ENCODE measurements around the gene LPA.

The LPA gene

GRCh38 chr6:160510199-160510598 is 153.9 kb downstream of the LPA start:
- TF ChIP-seq, protein P1, sequence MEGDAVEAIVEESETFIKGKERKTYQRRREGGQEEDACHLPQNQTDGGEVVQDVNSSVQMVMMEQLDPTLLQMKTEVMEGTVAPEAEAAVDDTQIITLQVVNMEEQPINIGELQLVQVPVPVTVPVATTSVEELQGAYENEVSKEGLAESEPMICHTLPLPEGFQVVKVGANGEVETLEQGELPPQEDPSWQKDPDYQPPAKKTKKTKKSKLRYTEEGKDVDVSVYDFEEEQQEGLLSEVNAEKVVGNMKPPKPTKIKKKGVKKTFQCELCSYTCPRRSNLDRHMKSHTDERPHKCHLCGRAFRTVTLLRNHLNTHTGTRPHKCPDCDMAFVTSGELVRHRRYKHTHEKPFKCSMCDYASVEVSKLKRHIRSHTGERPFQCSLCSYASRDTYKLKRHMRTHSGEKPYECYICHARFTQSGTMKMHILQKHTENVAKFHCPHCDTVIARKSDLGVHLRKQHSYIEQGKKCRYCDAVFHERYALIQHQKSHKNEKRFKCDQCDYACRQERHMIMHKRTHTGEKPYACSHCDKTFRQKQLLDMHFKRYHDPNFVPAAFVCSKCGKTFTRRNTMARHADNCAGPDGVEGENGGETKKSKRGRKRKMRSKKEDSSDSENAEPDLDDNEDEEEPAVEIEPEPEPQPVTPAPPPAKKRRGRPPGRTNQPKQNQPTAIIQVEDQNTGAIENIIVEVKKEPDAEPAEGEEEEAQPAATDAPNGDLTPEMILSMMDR (IDR thresholded peaks at IDR 0.05; ENCODE audit: insufficient read depth, low read length, poor library complexity, severe bottlenecking): no peak
- Histone ChIP-seq H3K27me3 (replicated peaks; ENCODE audit: control insufficient read depth, insufficient read depth, low read length) (no peaks in the 10 kb centered on the region), H3K36me3 (ENCODE audit: control insufficient read depth, insufficient read depth, low read length) (no peaks in the 10 kb centered on the region), H3K4me3 (replicated peaks; ENCODE audit: low read depth, low read length) (no peak overlapping the region)
- no peak for DNase-seq (ENCODE audit: extremely low read depth, insufficient read length)

DNA sequence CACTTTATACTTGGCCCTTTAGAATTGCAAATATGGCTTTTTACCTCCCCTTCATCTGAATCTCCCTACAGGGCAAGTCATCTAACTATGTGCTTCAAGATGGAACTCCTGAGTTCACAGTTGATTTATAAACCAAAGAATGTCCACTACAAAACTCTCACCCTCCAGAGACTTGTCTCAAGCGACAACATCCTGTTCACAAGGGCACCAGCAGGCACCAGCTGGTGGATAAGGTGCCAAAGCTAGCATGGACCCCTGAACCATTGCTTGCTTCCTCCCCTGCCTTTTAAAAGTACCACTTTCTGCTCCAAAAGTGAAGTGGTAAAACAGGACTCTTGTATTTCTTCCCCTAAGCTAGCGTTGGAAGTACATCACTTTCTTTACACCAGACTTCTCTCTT is 154.5 kb downstream of the LPA start:
- H3K4me3 ChIP-seq (replicated peaks; ENCODE audit: low read depth, low read length): no peak overlapping the region
- TF ChIP-seq, protein P1 (IDR thresholded peaks at IDR 0.05; ENCODE audit: insufficient read depth, low read length, poor library complexity, severe bottlenecking): no peak
- H3K27me3 ChIP-seq (replicated peaks; ENCODE audit: control insufficient read depth, insufficient read depth, low read length): no peaks in the 10 kb centered on the region
- DNase-seq (ENCODE audit: extremely low read depth, insufficient read length): no peak
- no peaks in the 10 kb centered on the region for H3K36me3 ChIP-seq (ENCODE audit: control insufficient read depth, insufficient read depth, low read length)

GRCh38 chr6:160508599-160508998 is 155.5 kb downstream of the LPA start:
- H3K4me3 ChIP-seq (replicated peaks; ENCODE audit: low read depth, low read length): no peak overlapping the region
- TF ChIP-seq, protein P1 (IDR thresholded peaks at IDR 0.05; ENCODE audit: insufficient read depth, low read length, poor library complexity, severe bottlenecking): no peak
- no peaks in the 10 kb centered on the region for H3K36me3 ChIP-seq (ENCODE audit: control insufficient read depth, insufficient read depth, low read length)
- H3K27me3 ChIP-seq (replicated peaks; ENCODE audit: control insufficient read depth, insufficient read depth, low read length): no peaks in the 10 kb centered on the region
- DNase-seq (ENCODE audit: extremely low read depth, insufficient read length): no peak

GRCh38 chr6:160507420-160507819 is 156.7 kb downstream of the LPA start:
- no peaks in the 10 kb centered on the region for H3K27me3 ChIP-seq (replicated peaks; ENCODE audit: control insufficient read depth, insufficient read depth, low read length)
- TF ChIP-seq, protein P1 (IDR thresholded peaks at IDR 0.05; ENCODE audit: insufficient read depth, low read length, poor library complexity, severe bottlenecking): no peak
- DNase-seq (ENCODE audit: extremely low read depth, insufficient read length): no peak

DNA sequence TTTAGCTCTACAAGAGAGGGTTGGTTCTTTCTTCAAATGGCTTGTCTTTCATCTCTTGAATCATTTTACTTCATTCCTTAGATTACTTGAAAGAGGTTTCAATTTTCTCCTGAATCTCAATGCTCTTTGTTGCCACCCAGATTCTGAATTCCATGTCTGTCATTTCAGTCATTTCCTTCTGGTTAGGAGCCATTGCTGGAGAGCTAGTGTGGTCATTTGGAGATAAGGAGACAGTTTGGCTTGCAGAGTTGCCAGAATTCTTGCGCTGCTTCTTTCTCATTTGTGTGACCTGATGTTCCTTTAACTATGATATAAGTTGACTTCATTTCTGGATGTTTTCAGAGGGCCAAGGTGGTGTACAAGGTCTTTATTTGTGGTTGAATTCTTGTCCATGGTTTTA is 158.1 kb downstream of the LPA start:
- no peak for DNase-seq (ENCODE audit: extremely low read depth, insufficient read length)
- Histone ChIP-seq H3K4me3 (replicated peaks; ENCODE audit: low read depth, low read length) (no peak overlapping the region), H3K27me3 (replicated peaks; ENCODE audit: control insufficient read depth, insufficient read depth, low read length) (no peaks in the 10 kb centered on the region), H3K36me3 (ENCODE audit: control insufficient read depth, insufficient read depth, low read length) (no peaks in the 10 kb centered on the region)
- TF ChIP-seq, protein P1 (IDR thresholded peaks at IDR 0.05; ENCODE audit: insufficient read depth, low read length, poor library complexity, severe bottlenecking): no peak

More at GRCh38 chr6:160507420-160507819, 156.7 kb downstream of the LPA start:
- no peaks in the 10 kb centered on the region for H3K36me3 ChIP-seq (ENCODE audit: control insufficient read depth, insufficient read depth, low read length)
- no peak overlapping the region for H3K4me3 ChIP-seq (replicated peaks; ENCODE audit: low read depth, low read length)

DNA sequence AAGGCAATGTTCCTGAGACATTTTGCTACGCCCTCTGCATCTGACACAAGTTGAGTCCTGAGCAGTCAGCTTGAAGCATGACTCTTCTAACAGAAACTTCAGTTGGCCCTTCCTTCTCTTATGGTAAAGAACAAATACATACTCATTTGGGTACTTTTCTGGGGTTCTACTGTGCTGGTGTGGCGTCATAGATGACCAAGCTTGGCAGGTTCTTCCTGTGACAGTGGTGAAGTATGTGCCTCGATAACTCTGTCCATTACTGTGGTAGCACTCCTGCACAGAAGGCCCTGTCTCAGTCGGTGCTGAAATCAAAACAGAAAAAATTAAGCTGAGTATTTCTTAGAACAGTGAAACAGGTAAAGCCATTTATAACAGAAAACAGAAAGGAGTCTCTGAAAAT is 163.4 kb downstream of the LPA start:
- Histone ChIP-seq H3K36me3 (ENCODE audit: control insufficient read depth, insufficient read depth, low read length) (no peaks in the 10 kb centered on the region), H3K27me3 (replicated peaks; ENCODE audit: control insufficient read depth, insufficient read depth, low read length) (no peaks in the 10 kb centered on the region), H3K4me3 (replicated peaks; ENCODE audit: low read depth, low read length) (no peak overlapping the region)
- TF ChIP-seq, protein P1 (IDR thresholded peaks at IDR 0.05; ENCODE audit: insufficient read depth, low read length, poor library complexity, severe bottlenecking): no peak
- DNase-seq (ENCODE audit: extremely low read depth, insufficient read length): no peak
